OCI-LY7 (cell line): ENCODE data around the gene TNS1. TPM values are rescaled to one million over a fixed set of nuclear protein-coding genes. Genes with fewer than 3 reads are reported as not detected.

ENCODE experiments used
- BruUV-seq: library from RNA; stranded (reverse); fragments of 400-500 nt; replicated peaks from 2 replicates; lab custom pipeline; 2021; lab: Mats Ljungman, UMichigan
- CTCF ChIA-PET: fragments of 300-600 bp; sonication (Branson Sonifier 250); formaldehyde crosslinking; loops from one replicate; lab custom pipeline; 2022; ENCODE audit warnings: antibody characterized with exemption; ENCODE audit not compliant: unreplicated experiment; lab: Charles Lee
- POLR2A ChIA-PET: fragments of 300-600 bp; sonication (Branson Sonifier 250); formaldehyde crosslinking; loops from one replicate; lab custom pipeline; 2022; ENCODE audit warnings: antibody characterized with exemption; lab: Charles Lee
- DNase-seq: peaks from one replicate; pipeline ENCODE4 v3.0.0-alpha.2; 2015; ENCODE audit warnings: low spot score
- H2AFZ ChIP-seq: fragments of 200-600 bp; sonication (generic), shearing (Covaris generic); 2 replicates; pipeline ENCODE4 v1.6.1; 2014; ENCODE audit warnings: mild to moderate bottlenecking, antibody characterized with exemption, low read length, moderate library complexity
- H3K27ac ChIP-seq: fragments of 200-600 bp; sonication (generic); 2 replicates; pipeline ENCODE4 v1.5.1; 2014; ENCODE audit warnings: mixed run types, low read depth, mild to moderate bottlenecking, moderate library complexity, low read length, inconsistent platforms; ENCODE audit not compliant: poor library complexity, severe bottlenecking
- H3K36me3 ChIP-seq: fragments of 200-600 bp; sonication (generic); 2 replicates; pipeline ENCODE4 v1.6.1; 2014; ENCODE audit warnings: mild to moderate bottlenecking, antibody characterized with exemption, low read length, moderate library complexity, mixed read lengths; ENCODE audit not compliant: insufficient read depth
- H3K4me1 ChIP-seq: fragments of 200-600 bp; sonication (generic); 2 replicates; pipeline ENCODE4 v1.5.1; 2014; ENCODE audit warnings: mild to moderate bottlenecking, low read length; ENCODE audit not compliant: insufficient read depth, poor library complexity, severe bottlenecking
- H3K4me2 ChIP-seq: fragments of 200-600 bp; sonication (generic); 2 replicates; pipeline ENCODE4 v1.6.1; 2014; ENCODE audit warnings: mild to moderate bottlenecking, low read length
- H3K4me3 ChIP-seq: fragments of 200-600 bp; sonication (generic); 2 replicates; pipeline ENCODE4 v1.5.1; 2014; ENCODE audit warnings: mild to moderate bottlenecking, low read depth, low read length; ENCODE audit not compliant: poor library complexity, severe bottlenecking
- H3K79me2 ChIP-seq: fragments of 200-600 bp; sonication (generic); 2 replicates; pipeline ENCODE4 v1.6.1; 2016; ENCODE audit warnings: low read depth, mild to moderate bottlenecking, low read length, moderate library complexity, mixed read lengths; ENCODE audit not compliant: insufficient read depth
- H3K9me2 ChIP-seq: fragments of 200-600 bp; sonication (generic); 2 replicates; pipeline ENCODE4 v1.6.1; 2016; ENCODE audit warnings: mild to moderate bottlenecking, low read length, mixed read lengths; ENCODE audit not compliant: insufficient read depth
- H3K9me3 ChIP-seq: fragments of 200-600 bp; sonication (generic); 2 replicates; pipeline ENCODE4 v1.6.1; 2014; ENCODE audit warnings: mild to moderate bottlenecking, mixed run types, low read length, mixed read lengths
- H4K20me1 ChIP-seq: fragments of 200-600 bp; sonication (generic); 2 replicates; pipeline ENCODE4 v1.6.1; 2014; ENCODE audit warnings: mild to moderate bottlenecking, antibody characterized with exemption, low read length, moderate library complexity, mixed read lengths; ENCODE audit not compliant: insufficient read depth
- EZH2phosphoT487 ChIP-seq: fragments of 200-600 bp; sonication (generic); IDR thresholded peaks from 2 replicates; pipeline ENCODE4 v1.6.1; 2018; ENCODE audit warnings: low read depth, borderline replicate concordance, mild to moderate bottlenecking, mixed run types, antibody characterized with exemption, low read length, moderate library complexity, mixed read lengths
- intact Hi-C: fragments of 100-400 bp; cut with micrococcal nuclease; formaldehyde crosslinking; loops from one replicate; pipeline ENCODE4 v1.10.0; 2022; ENCODE audit not compliant: unreplicated experiment
- total RNA-seq, 2 experiments: library from RNA; depleted of rRNA in 1 of 2; stranded (reverse); fragments of >200 nt in 1 of 2; shearing (Covaris generic) in 1 of 2; gene quantifications; 2 replicates each; pipeline ENCODE4 v1.2.3, GENCODE V29; 2014 to 2022
- TF ChIP-seq, protein P1 (sequence below): fragments of 200-600 bp; sonication (generic); conservative IDR thresholded peaks from 2 replicates; pipeline ENCODE4 v1.5.1; 2014; ENCODE audit warnings: mild to moderate bottlenecking, antibody characterized with exemption, low read length, moderate library complexity, mixed read lengths

Gene TNS1
- total RNA-seq, 2 experiments from 2014 or later, result not detected

DNA sequence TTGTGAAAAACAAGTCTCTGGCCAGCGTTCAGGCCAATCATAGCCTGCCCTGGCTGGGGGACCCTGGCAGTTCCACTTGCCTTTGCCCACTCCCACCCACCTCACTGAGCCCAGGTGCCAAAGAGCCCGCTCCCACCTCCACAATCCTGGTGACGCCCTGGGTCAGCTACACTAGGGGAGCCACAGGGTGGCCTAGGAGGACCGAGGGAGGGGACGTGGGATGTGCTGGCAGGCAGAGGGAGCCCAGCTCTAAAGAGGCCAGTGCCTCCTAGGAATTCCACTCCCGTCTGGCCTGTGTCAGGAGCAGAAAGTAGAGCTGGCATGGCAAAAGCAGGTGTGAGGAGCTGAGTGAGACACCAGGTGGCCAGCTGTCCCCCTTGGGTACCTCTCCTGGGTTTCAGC is 49.3 kb downstream of the TNS1 start:
- DNase-seq, result no peak
- BruUV-seq, result no TSS peak

DNA sequence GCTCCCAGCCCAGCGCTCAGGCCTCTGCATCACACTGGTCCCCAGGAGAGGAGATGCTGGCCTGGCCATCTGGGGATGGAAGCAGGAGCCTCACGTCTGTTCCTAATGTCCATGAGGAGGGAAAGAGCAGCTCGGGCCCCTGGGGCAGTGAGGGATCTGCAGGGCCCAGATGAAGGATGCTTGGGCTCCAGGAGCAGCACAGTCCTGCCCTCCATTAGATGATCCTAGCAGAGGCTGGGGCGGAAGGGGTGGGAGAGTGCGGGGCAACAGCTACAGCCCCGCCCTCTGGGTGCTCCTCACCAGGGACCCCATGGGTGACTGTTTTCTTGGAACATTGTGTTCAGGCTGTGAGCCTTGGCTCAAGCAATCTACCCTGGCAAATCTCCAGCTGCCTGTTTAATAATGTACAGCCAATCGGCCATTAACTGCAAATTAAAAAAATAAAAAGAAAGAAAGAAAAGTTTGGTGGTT is 49.7 kb downstream of the TNS1 start:
- no peak for DNase-seq
- no peak overlapping the region for H3K4me2 ChIP-seq
- H3K4me3 ChIP-seq, result no peak overlapping the region
- no peaks in the 10 kb centered on the region for H3K79me2 ChIP-seq
- no peaks in the 10 kb centered on the region for H4K20me1 ChIP-seq
- H3K9me3 ChIP-seq, result no peaks in the 10 kb centered on the region
- ChIA-PET POLR2A (no interaction called here), CTCF (no interaction called here)
- TF ChIP-seq, protein P1, sequence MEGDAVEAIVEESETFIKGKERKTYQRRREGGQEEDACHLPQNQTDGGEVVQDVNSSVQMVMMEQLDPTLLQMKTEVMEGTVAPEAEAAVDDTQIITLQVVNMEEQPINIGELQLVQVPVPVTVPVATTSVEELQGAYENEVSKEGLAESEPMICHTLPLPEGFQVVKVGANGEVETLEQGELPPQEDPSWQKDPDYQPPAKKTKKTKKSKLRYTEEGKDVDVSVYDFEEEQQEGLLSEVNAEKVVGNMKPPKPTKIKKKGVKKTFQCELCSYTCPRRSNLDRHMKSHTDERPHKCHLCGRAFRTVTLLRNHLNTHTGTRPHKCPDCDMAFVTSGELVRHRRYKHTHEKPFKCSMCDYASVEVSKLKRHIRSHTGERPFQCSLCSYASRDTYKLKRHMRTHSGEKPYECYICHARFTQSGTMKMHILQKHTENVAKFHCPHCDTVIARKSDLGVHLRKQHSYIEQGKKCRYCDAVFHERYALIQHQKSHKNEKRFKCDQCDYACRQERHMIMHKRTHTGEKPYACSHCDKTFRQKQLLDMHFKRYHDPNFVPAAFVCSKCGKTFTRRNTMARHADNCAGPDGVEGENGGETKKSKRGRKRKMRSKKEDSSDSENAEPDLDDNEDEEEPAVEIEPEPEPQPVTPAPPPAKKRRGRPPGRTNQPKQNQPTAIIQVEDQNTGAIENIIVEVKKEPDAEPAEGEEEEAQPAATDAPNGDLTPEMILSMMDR, result no peak
- no peak for TF ChIP-seq EZH2phosphoT487
- BruUV-seq, result no TSS peak
- no peak overlapping the region for H3K27ac ChIP-seq
- H3K4me1 ChIP-seq, result no peaks in the 10 kb centered on the region
- H2AFZ ChIP-seq, result no peak overlapping the region
- no peaks in the 10 kb centered on the region for H3K9me2 ChIP-seq
- H3K36me3 ChIP-seq, result no peaks in the 10 kb centered on the region
- intact Hi-C loops, result no loop called here

More for the DNA sequence above, 49.3 kb downstream of the TNS1 start:
- Histone ChIP-seq H3K36me3 (no peaks in the 10 kb centered on the region), H3K4me2 (no peak overlapping the region), H3K4me1 (no peaks in the 10 kb centered on the region), H3K27ac (no peak overlapping the region), H3K9me2 (no peaks in the 10 kb centered on the region), H3K4me3 (no peak overlapping the region), H3K79me2 (no peaks in the 10 kb centered on the region), H2AFZ (no peak overlapping the region), H3K9me3 (no peaks in the 10 kb centered on the region), H4K20me1 (no peaks in the 10 kb centered on the region)
- intact Hi-C loops, result no loop called here
- POLR2A ChIA-PET, result no interaction called here
- CTCF ChIA-PET, result no interaction called here
- TF ChIP-seq, protein P1, result no peak
- no peak for TF ChIP-seq EZH2phosphoT487

DNA sequence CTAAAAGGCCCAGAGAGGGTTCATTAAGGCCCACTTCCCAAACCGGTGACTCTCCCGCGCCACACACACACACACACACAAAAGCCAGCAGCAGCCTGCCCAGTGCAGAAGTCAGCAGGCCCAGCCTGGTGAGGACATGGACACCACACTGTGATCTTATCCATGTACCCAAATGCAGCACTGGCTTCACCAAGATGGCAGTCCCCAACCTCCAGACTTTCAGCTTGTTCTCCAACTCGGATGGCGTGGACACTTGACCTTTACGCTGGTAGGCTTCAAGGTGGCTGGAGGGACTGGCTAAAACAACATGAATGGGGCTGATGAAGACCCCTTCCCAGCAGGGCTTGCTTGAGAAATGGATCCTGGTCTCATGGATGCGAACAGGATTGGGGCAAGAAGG is 50.4 kb downstream of the TNS1 start:
- Histone ChIP-seq H3K4me3 (no peak overlapping the region), H3K4me1 (no peaks in the 10 kb centered on the region), H3K79me2 (no peaks in the 10 kb centered on the region), H3K9me3 (no peaks in the 10 kb centered on the region), H3K9me2 (no peaks in the 10 kb centered on the region), H3K36me3 (no peaks in the 10 kb centered on the region), H3K27ac (no peak overlapping the region), H3K4me2 (no peak overlapping the region), H2AFZ (no peak overlapping the region), H4K20me1 (no peaks in the 10 kb centered on the region)
- no peak for DNase-seq
- TF ChIP-seq EZH2phosphoT487, result no peak
- TF ChIP-seq, protein P1, result no peak
- ChIA-PET CTCF (no interaction called here), POLR2A (no interaction called here)
- no TSS peak for BruUV-seq
- intact Hi-C loops, result no loop called here
